ENCODE measurements around the gene MGAT3.

The MGAT3 gene

DNA sequence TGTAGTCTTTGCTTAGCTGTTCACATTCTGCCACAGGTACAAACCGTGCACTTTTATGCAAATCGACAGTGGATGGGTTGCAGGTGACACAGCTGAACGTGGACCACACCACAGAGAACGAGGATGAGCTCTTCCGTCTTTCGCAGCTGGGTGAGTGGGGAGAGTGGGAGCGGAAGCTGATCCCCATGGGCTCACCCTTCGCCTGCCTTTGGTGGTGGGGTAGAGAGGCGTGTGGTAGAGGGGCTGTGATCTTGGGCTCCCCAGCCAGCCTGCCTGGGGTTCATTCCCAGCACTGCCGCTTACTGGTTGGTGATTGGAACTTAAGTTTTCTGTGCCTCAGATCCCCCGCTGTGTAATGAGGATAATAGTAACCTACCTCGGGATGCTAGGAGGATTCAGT lies 38.1 kb upstream of the MGAT3 start:
- peak; percentile 52; the same call in 1 of the 2 replicates for TF ChIP-seq ZIC2 (tag by site-specific recombination; IDR thresholded peaks at IDR 0.05)
- TF ChIP-seq ZNF394 (tag by site-specific recombination; IDR thresholded peaks at IDR 0.05; ENCODE audit: borderline replicate concordance): no peak
- Histone ChIP-seq H3K27ac (ENCODE audit: extremely low read depth, low read depth, low read length) (no peak overlapping the region), H3K4me1 (ENCODE audit: control insufficient read depth, insufficient read depth, low read length) (no peaks in the 10 kb centered on the region), H3K36me3 (ENCODE audit: control insufficient read depth in 2 of 2, insufficient read depth in 1 of 2, low read length in 2 of 2) (peaks cover 27 to 80% of the 10 kb centered on the region in 2 experiments; a peak in 2 of 3 replicates), H3K9me3 (ENCODE audit: control insufficient read depth, insufficient read depth, low read depth, low read length) (no peaks in the 10 kb centered on the region), H3K4me3 (ENCODE audit: low read depth, low read length) (no peak overlapping the region)
- CTCF ChIA-PET: interaction anchor here (0.8 kb wide), 1 partner anchor 75 kb away, joined by 4 read pairs; no protein-coding TSS in a partner anchor
- POLR2A ChIA-PET: no interaction called here

DNA sequence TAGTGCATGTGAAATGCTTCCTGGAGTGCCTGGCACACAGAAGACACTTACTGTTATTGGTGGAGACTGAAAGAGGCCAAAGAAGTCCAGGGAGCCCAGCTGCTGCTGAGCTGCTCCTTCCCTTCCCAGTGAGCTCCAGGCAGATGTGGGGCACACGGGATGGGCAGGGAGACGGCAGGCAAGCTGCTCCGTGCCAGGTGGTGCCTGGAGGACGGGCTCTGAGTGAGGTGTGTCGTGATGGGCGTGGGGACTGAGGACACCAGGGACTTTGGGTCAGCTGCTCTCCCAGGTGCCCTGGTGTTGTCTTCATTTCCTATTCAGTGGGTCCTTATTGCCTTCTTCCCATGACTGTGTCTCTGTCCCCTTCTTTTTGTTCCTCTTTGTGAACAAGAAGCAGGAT lies 37.7 kb upstream of the MGAT3 start:
- ChIA-PET CTCF (interaction anchor here (0.8 kb wide), 1 partner anchor 75 kb away, joined by 4 read pairs; no protein-coding TSS in a partner anchor), POLR2A (no interaction called here)
- Histone ChIP-seq H3K9me3 (ENCODE audit: control insufficient read depth, insufficient read depth, low read depth, low read length) (no peaks in the 10 kb centered on the region), H3K27ac (ENCODE audit: extremely low read depth, low read depth, low read length) (no peak overlapping the region), H3K4me1 (ENCODE audit: control insufficient read depth, insufficient read depth, low read length) (no peaks in the 10 kb centered on the region), H3K4me3 (ENCODE audit: low read depth, low read length) (no peak overlapping the region), H3K36me3 (ENCODE audit: control insufficient read depth in 2 of 2, insufficient read depth in 1 of 2, low read length in 2 of 2) (peaks cover 30 to 84% of the 10 kb centered on the region in 2 experiments; a peak in 2 of 3 replicates)
- TF ChIP-seq OVOL3 (tag by site-specific recombination; IDR thresholded peaks at IDR 0.05) (no peak), ZFP37 (tag by site-specific recombination; IDR thresholded peaks at IDR 0.05) (no peak), ZBTB7A (tag by site-specific recombination; IDR thresholded peaks at IDR 0.05; ENCODE audit: low read depth) (no peak), MYNN (tag by site-specific recombination; IDR thresholded peaks at IDR 0.05; ENCODE audit: borderline replicate concordance) (no peak)
- TF ChIP-seq, protein P1, sequence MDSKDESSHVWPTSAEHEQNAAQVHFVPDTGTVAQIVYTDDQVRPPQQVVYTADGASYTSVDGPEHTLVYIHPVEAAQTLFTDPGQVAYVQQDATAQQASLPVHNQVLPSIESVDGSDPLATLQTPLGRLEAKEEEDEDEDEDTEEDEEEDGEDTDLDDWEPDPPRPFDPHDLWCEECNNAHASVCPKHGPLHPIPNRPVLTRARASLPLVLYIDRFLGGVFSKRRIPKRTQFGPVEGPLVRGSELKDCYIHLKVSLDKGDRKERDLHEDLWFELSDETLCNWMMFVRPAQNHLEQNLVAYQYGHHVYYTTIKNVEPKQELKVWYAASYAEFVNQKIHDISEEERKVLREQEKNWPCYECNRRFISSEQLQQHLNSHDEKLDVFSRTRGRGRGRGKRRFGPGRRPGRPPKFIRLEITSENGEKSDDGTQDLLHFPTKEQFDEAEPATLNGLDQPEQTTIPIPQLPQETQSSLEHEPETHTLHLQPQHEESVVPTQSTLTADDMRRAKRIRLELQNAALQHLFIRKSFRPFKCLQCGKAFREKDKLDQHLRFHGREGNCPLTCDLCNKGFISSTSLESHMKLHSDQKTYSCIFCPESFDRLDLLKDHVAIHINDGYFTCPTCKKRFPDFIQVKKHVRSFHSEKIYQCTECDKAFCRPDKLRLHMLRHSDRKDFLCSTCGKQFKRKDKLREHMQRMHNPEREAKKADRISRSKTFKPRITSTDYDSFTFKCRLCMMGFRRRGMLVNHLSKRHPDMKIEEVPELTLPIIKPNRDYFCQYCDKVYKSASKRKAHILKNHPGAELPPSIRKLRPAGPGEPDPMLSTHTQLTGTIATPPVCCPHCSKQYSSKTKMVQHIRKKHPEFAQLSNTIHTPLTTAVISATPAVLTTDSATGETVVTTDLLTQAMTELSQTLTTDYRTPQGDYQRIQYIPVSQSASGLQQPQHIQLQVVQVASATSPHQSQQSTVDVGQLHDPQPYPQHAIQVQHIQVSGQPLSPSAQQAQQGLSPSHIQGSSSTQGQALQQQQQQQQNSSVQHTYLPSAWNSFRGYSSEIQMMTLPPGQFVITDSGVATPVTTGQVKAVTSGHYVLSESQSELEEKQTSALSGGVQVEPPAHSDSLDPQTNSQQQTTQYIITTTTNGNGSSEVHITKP (tag by site-specific recombination; IDR thresholded peaks at IDR 0.05): no peak
- TF ChIP-seq, protein P2, sequence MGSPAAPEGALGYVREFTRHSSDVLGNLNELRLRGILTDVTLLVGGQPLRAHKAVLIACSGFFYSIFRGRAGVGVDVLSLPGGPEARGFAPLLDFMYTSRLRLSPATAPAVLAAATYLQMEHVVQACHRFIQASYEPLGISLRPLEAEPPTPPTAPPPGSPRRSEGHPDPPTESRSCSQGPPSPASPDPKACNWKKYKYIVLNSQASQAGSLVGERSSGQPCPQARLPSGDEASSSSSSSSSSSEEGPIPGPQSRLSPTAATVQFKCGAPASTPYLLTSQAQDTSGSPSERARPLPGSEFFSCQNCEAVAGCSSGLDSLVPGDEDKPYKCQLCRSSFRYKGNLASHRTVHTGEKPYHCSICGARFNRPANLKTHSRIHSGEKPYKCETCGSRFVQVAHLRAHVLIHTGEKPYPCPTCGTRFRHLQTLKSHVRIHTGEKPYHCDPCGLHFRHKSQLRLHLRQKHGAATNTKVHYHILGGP (tag by site-specific recombination; IDR thresholded peaks at IDR 0.05): no peak

DNA sequence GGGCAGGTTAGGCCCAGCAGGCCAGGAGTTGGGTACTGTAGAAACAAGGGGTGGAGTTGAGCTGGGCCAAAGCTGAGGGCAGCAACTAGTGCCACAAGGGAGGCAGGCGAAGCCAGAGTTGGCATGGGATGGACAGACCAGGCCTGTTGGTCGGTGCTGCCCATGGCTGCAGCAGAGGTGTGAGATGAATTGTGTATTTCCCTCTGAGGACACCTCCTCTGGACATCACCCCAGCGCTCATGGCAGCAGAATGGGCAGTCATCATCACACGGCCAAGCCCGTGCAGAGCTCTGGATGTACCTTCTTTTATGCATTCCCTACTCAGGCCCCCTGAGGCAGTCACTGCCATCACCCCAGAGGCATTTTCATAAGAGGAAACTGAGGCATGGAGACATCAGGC lies 36.9 kb upstream of the MGAT3 start:
- POLR2A ChIA-PET: no interaction called here
- no peaks in the 10 kb centered on the region for H3K4me1 ChIP-seq (ENCODE audit: control insufficient read depth, insufficient read depth, low read length)
- H3K4me3 ChIP-seq (ENCODE audit: low read depth, low read length): no peak overlapping the region
- no peak overlapping the region for H3K27ac ChIP-seq (ENCODE audit: extremely low read depth, low read depth, low read length)
- TF ChIP-seq ZNF530 (tag by site-specific recombination; IDR thresholded peaks at IDR 0.05; ENCODE audit: low read depth): no peak
- CTCF ChIA-PET: no interaction called here
- peaks cover 35 to 88% of the 10 kb centered on the region in 2 experiments; a peak in 2 of 3 replicates for H3K36me3 ChIP-seq (ENCODE audit: control insufficient read depth in 2 of 2, insufficient read depth in 1 of 2, low read length in 2 of 2)
- no peaks in the 10 kb centered on the region for H3K9me3 ChIP-seq (ENCODE audit: control insufficient read depth, insufficient read depth, low read depth, low read length)

DNA sequence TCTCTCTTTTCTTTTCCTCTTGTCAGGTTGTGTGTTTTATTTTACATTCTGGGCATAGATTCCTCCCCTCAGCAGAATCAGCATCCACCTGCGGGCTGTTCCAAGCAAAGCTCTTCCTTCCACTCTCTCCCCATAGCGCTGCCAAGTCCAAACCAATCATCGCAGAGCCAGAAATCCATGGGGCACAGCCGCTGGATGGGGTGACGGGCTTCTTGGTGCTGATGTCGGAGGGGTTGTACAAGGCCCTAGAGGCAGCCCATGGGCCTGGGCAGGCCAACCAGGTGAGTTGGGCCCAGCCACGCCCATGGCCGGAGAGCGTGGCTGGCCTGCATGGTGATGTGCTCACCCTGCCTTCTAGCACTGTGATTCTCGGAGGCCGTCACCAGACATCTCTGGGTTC lies 35.1 kb upstream of the MGAT3 start:
- ChIA-PET POLR2A (interaction anchor here (1.6 kb wide), 1 partner anchor 22 kb away, joined by 3 read pairs; the partner anchor contains the start of gene TAB1), CTCF (interaction anchor here (0.5 kb wide), 1 partner anchor 78 kb away, joined by 3 read pairs; no protein-coding TSS in a partner anchor)
- H3K9me3 ChIP-seq (ENCODE audit: control insufficient read depth, insufficient read depth, low read depth, low read length): no peaks in the 10 kb centered on the region
- H3K36me3 ChIP-seq (ENCODE audit: control insufficient read depth in 2 of 2, insufficient read depth in 1 of 2, low read length in 2 of 2): peaks cover 45 to 79% of the 10 kb centered on the region in 2 experiments; a peak in 2 of 3 replicates
- no peak overlapping the region for H3K27ac ChIP-seq (ENCODE audit: extremely low read depth, low read depth, low read length)
- H3K4me1 ChIP-seq (ENCODE audit: control insufficient read depth, insufficient read depth, low read length): no peaks in the 10 kb centered on the region
- no peak overlapping the region for H3K4me3 ChIP-seq (ENCODE audit: low read depth, low read length)
- TF ChIP-seq KLF7 (tag by site-specific recombination; IDR thresholded peaks at IDR 0.05; ENCODE audit: borderline replicate concordance) (no peak), ZNF140 (tag by site-specific recombination; IDR thresholded peaks at IDR 0.05) (no peak), ZNF112 (tag by site-specific recombination; IDR thresholded peaks at IDR 0.05) (no peak), ZBTB20 (tag by site-specific recombination; IDR thresholded peaks at IDR 0.05) (no peak), ZFP69B (tag by site-specific recombination; IDR thresholded peaks at IDR 0.05) (no peak), ZNF777 (tag by site-specific recombination; IDR thresholded peaks at IDR 0.05; ENCODE audit: borderline replicate concordance) (no peak), ZNF16 (tag by site-specific recombination; IDR thresholded peaks at IDR 0.05; ENCODE audit: low read depth) (no peak), SALL2 (tag by site-specific recombination; IDR thresholded peaks at IDR 0.05; ENCODE audit: borderline replicate concordance) (no peak), HOXD13 (CRISPR knock-in tag; IDR thresholded peaks at IDR 0.05; ENCODE audit: borderline replicate concordance) (no peak), ZNF792 (tag by site-specific recombination; IDR thresholded peaks at IDR 0.05) (no peak), ZNF510 (tag by site-specific recombination; IDR thresholded peaks at IDR 0.05; ENCODE audit: insufficient replicate concordance) (no peak), ZNF274 (IDR thresholded peaks at IDR 0.05; ENCODE audit: low read length) (no peak), ZNF274 (tag by site-specific recombination; IDR thresholded peaks at IDR 0.05; ENCODE audit: borderline replicate concordance) (no peak), ZNF521 (tag by site-specific recombination; IDR thresholded peaks at IDR 0.05) (no peak), ZNF416 (tag by site-specific recombination; IDR thresholded peaks at IDR 0.05) (no peak)
